Body of pancreas (tissue), 4 donors: ENCODE measurements around the gene DPP9.

ENCODE experiments used
- CTCF ChIP-seq, 7 experiments: fragments of 450-650 bp in 4 of 7; fragments of 200-600 bp in 3 of 7; sonication (generic) in 3 of 7; IDR thresholded peaks; one replicate each; pipeline ENCODE4 v1.5.1; 2016 to 2019; ENCODE audit warnings: antibody characterized with exemption in 7 of 7
- POLR2A ChIP-seq, 3 donors: fragments of 450-650 bp; IDR thresholded peaks; one replicate each; pipeline ENCODE4 v1.6.1; 2016; ENCODE audit warnings: antibody characterized with exemption in 3 of 3, mild to moderate bottlenecking in 2 of 3

- TF ChIP-seq CTCF (IDR thresholded peaks at IDR 0.05) (no peak), POLR2A (IDR thresholded peaks at IDR 0.05) (no peak)
These were observed 16.3 kb downstream of the DPP9 start for GRCh38 chr19:4707322-4707721.
